NCI-H1105 treated with DMSO at 0.1 percent for 48 hours (cell line): ENCODE measurements around the gene CCDC149.
"Not testable (repeated sequence)": the region's sequence is repeated elsewhere in the genome, so short reads cannot be mapped to it uniquely, and the experiment has no call there.

Source experiments
- DNase-seq: peaks from one replicate; lab custom pipeline; 2025; lab: John Stamatoyannopoulos, UW

CCDC149 gene

GRCh38 chr4:24917076-24917856 lies 4.4 kb upstream of the CCDC149 start:
- DNase-seq, result no peak

GRCh38 chr4:24915121-24915922 lies 2.5 kb upstream of the CCDC149 start:
- no peak for DNase-seq

GRCh38 chr4:24914460-24914859 lies 1.6 kb upstream of the CCDC149 start:
- DNase-seq, result no peak

GRCh38 chr4:24913119-24913485 lies 260 bp upstream of the CCDC149 start:
- no peak for DNase-seq

GRCh38 chr4:24910499-24910898 lies 2.3 kb downstream of the CCDC149 start:
- no peak for DNase-seq

- DNase-seq, result not testable (repeated sequence)
Observed at GRCh38 chr4:24909606-24910005, 3.2 kb downstream of the CCDC149 start.

GRCh38 chr4:24897639-24898038 lies 15.2 kb downstream of the CCDC149 start:
- DNase-seq, result no peak

- DNase-seq, result no peak
Observed at GRCh38 chr4:24896977-24897376, 15.9 kb downstream of the CCDC149 start.

GRCh38 chr4:24896056-24896455 lies 16.8 kb downstream of the CCDC149 start:
- DNase-seq, result no peak

GRCh38 chr4:24895461-24895860 lies 17.4 kb downstream of the CCDC149 start:
- no peak for DNase-seq

GRCh38 chr4:24894846-24895245 lies 18.0 kb downstream of the CCDC149 start:
- no peak for DNase-seq

GRCh38 chr4:24894243-24894642 lies 18.6 kb downstream of the CCDC149 start:
- no peak for DNase-seq

- DNase-seq, result no peak
Observed at GRCh38 chr4:24892778-24893177, 20.1 kb downstream of the CCDC149 start.

- DNase-seq, result no peak
Observed at GRCh38 chr4:24892278-24892677, 20.6 kb downstream of the CCDC149 start.

GRCh38 chr4:24890561-24891126 lies 22.2 kb downstream of the CCDC149 start:
- DNase-seq, result no peak

GRCh38 chr4:24889991-24890390 lies 22.9 kb downstream of the CCDC149 start:
- DNase-seq, result no peak

- no peak for DNase-seq
Observed at GRCh38 chr4:24888475-24889344, 24.1 kb downstream of the CCDC149 start.

- no peak for DNase-seq
Observed at GRCh38 chr4:24887881-24888430, 24.9 kb downstream of the CCDC149 start.

- no peak for DNase-seq
Observed at GRCh38 chr4:24886596-24886995, 26.2 kb downstream of the CCDC149 start.

- no peak for DNase-seq
Observed at GRCh38 chr4:24885342-24885741, 27.5 kb downstream of the CCDC149 start.

GRCh38 chr4:24884902-24885301 lies 27.9 kb downstream of the CCDC149 start:
- no peak for DNase-seq
